ENCODE measurements around the gene TMEM270.

Gene TMEM270

DNA sequence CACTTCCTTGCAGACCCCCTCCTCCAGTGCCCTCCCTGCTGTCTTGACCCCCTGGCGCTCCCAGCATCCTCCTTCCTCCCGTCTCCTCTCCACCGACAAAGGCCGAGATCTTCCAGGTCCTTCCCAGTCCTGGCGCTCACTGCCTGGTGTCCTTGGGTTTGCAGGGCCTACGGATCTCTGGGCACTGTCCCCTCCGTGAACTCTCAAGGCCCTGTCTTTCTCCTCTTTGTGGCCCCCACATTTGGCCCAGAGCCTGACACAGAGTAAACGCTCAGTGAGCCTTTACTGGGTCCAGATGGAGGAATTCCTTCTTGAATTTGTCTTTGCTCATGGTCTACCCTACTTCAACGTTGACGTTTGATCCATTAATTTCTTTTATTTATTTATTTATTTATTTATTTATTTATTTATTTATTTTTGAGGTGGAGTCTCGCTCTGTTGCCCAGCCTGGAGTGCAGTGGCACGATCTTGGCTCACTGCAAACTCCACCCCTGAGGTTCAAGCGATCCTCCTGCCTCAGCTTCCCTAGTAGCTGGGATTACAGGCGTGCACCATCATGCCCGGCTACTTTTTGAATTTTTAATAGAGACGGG is 29.7 kb downstream of the TMEM270 start:
- no peak for FAIRE-seq

DNA sequence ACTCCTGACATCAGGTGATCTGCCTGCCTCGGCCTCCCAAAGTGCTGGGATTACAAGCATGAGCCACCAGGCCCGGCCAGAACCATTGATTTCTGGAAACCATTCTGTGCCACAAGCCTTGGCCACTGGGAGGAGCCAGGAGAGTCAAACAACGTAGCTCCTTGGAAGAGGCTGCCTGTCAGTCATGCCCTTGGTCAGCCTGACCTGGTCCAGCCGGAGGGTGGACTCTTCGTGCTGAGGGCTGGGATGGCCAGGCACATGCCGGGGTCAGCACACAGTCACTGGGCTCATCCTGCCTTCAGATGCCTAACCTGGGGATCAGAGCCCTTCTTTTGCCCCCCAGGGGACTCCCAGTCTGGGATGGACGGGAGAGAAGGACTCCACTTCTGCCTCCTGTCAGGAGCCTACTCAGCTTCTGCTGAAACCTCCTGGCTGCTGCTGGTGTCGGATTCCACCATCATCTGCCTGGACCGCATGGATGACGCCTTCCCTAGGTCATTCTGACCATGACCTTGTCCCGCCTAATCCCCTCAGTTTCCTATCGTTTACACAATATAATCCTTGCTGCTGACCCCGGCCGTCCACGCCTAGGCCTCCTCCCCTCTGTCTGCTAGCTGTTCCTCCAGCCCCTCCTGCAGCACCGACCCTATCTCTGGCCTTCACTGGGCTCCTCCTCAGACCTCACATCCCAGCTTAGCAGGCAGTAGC is 30.4 kb downstream of the TMEM270 start:
- FAIRE-seq: no peak

- no peak for FAIRE-seq
These were observed 31.3 kb downstream of the TMEM270 start for GRCh38 chr7:73892003-73892999.

DNA sequence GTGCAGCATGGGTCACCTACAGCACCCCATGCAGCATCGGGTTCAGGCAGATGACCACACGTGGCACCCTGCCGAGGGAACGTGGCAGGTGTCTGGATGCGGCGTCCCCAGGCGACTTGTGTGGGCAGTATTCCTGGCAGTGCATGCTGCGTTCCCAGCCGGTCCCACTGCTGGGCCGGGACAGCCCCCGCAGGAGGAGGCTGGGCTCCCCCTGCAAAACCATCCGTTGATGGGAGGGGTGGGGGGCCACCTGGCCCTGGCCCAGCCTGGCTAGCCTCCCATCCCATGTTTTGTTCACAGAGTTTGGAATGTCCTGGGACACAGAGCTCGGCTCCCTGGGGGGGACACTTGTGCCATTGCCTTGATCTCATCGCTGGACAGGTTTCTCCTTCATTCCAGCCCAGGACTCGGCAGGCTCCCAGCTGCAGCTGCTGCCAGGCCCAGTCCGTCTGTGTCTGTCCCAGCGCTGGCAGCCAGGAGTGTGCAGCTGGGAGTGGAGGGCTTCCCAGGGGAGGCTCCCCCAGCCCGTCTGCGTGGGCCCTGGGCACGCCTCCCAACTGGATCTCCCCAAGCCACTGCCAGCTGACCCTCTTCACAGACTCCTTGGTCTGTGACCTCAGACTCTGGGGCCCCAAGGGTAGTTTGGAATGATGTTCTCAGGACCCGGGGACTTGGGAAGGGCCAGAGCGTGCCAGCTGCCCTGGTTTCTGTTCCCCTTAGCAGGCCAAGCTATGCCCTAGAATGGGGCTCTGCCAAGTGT is 32.6 kb downstream of the TMEM270 start:
- FAIRE-seq: no peak

DNA sequence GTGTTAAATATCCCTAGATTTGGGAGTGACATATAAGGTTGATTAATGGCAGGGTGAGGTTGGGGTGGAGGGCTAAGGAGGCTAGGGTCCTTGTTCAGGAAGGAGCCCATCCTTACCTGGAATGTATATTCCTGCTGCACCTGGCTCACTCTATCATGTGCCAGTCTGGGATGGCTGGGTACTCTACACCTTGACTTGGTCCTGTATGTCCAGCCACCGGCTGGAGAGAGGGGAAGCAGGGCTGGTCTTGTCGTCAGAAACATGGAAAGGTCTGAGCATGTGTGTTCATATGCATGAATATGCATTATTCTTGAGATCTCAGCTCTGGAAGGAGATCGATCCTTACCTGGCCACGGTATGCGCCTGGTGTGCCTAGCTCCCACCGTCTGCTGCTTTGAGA is 33.2 kb downstream of the TMEM270 start:
- FAIRE-seq: no peak

DNA sequence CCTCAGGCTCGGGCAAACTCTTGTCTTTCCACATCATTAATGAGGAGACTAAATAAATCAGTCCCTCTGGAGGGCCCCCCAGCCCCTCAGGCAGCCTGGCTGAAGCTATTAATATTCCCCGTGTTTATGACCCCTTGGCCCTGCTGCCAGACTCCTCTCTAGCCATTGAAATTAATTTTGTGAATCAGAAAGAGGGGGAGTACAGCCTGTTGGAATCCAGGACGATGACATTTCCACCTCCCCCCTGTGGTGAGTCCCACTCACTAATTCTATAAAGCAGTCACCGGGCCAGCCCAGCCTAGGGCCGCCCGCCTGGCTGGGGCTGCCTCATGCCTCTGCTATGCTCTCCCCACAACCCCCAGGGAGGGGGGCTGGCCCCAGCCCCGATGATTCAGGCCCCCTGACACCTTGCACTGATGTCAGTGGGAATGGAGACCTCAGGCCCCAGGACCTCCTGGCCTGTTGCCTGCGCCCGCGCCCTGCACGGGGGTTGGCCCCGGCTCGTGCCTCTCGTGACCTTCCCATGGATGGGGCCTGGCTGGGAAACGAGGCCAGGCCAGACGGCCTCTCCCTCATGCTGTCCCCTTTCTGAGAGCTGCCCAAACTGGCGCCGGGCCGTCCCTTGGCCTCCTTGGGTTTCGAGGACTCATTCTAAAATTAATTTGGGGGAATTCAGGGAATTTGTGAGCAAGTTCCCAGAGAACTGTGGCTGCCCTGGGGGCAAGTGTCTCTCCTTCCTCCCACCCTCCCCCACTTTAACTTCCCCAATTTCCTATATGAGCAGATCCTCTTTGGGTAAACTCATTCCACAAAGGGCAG is 34.0 kb downstream of the TMEM270 start:
- FAIRE-seq: no peak

- no peak for FAIRE-seq
These were observed 34.7 kb downstream of the TMEM270 start for GRCh38 chr7:73895626-73896025.

- FAIRE-seq: no peak
These were observed 35.5 kb downstream of the TMEM270 start for GRCh38 chr7:73896454-73896853.

GRCh38 chr7:73899731-73900142 is 38.8 kb downstream of the TMEM270 start:
- no peak for FAIRE-seq

- no peak for FAIRE-seq
These were observed 39.3 kb downstream of the TMEM270 start for GRCh38 chr7:73900286-73900685.

GRCh38 chr7:73901231-73901822 is 40.4 kb downstream of the TMEM270 start:
- no peak for FAIRE-seq

DNA sequence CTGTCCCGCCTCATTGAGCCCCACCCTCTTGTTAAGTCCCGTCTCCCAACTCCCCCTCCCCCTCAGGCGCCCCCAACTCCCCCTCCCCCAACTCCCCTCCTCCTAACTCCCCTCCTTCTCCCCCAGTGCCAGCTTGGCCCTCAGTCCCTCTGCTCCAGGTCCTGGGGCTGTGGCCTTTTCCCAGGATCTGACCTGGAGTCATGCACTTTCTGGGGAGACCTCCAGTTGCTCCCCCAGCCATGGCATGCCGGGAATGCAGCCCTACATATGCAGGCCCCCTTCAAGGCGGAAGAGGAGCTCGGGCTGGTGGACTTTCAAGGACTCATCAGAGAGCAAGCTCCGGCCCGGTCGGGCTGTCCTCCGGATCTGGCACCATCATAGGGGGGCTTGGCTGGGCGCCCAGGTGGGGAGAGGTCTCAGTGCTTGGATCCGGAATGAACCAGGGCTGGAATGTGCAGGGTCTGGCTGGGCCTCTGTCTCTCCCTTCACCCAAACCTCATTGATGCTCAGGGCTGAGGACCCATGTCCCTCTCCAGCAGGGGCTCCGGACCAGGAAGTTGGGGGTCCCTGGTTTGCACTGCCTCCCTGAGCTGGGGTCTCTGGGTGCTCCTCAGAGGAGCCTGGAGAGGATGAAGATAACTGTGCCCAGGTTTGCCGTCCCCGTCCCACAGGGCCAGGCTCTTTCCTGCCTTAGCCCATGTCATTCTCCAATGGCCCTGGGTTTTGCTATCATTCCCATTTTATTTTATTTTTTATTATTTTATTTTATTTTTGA is 41.1 kb downstream of the TMEM270 start:
- FAIRE-seq: no peak

DNA sequence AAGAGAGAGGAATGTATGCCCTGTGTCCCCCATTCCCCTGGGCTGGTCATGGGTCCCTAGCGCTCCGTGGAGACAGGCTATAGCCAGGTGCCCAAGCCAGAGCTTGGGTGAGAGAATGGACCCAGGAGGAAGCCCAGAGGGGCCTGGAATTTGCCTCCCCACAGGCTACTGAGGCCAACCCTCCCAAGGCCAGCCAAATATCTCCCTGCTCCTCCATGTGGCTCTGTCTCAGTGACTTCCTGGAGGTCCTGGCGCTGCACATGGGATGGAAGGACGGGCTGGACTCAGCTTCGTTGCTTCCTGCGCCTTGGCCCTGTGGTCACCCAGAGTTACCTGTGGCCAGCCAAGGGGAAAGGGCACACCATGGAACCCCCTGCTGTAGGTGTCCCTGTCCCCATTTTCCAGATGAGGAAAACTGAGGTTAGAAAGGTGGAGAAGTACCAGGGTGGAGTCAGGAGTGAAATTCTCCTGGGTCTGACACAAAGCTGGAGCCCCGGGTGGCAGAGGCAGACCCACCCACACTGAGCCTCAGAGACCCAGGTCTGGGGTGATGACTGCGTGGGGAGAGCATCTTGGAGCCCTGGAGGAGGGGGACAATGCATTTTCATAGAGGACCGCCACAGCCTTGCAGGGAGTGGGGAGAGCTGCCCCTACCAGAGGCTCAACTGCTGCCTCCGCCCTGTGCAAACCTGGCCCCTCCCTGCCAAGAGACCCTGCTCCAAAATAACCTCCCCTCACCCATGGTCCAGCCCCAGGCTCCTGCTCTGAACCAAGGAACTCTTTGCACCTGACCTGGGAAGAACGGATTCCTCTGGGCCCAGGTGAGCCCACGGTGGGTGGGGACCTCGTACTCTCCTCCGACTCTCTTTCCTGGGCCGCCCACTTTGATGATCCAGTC is 42.6 kb downstream of the TMEM270 start:
- no peak for FAIRE-seq

- FAIRE-seq: no peak
These were observed 43.5 kb downstream of the TMEM270 start for GRCh38 chr7:73904219-73905137.

DNA sequence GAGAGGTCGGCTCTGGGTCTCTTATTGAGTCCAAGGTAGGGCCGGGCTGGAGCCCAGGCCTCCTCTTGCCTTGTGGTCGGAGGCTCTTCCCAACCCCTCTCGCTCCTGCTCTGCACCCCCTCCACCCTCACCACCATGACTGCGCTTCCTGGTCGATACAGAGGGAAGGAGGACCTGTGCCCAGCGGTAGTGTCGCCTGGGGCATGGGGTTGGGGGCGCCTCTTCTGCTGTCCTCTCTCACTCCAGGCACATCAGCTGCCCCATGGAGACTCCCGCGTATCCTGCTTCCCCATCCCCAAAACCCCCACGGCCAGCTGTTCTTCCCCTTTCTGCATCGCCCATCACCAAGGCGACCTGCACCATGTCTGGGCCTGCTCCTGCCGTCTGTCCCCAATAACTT is 44.4 kb downstream of the TMEM270 start:
- no peak for FAIRE-seq

GRCh38 chr7:73906874-73907273 is 45.9 kb downstream of the TMEM270 start:
- FAIRE-seq: no peak

- no peak for FAIRE-seq
These were observed 46.7 kb downstream of the TMEM270 start for GRCh38 chr7:73907554-73908122.

GRCh38 chr7:73908123-73908611 is 47.2 kb downstream of the TMEM270 start:
- no peak for FAIRE-seq

Data from TTC549 (cell line).